Osteocyte (in vitro differentiated cells): ENCODE data around the gene SETD6. TPM values are rescaled to one million over a fixed set of nuclear protein-coding genes. Genes with fewer than 3 reads are reported as not detected.

Source experiments
- DNase-seq: peaks from one replicate; pipeline ENCODE4 v3.0.0; 2021; ENCODE audit warnings: mixed read lengths; ENCODE audit not compliant: unreplicated experiment; ENCODE audit errors: extremely low spot score
- H3K27ac Mint-ChIP-seq: one replicate; pipeline ENCODE4 v1.8.0; 2021; ENCODE audit warnings: mild to moderate bottlenecking, mixed read lengths; ENCODE audit not compliant: unreplicated experiment
- H3K27me3 Mint-ChIP-seq: one replicate; pipeline ENCODE4 v1.8.0; 2021; ENCODE audit warnings: mixed read lengths; ENCODE audit not compliant: unreplicated experiment
- H3K36me3 Mint-ChIP-seq: one replicate; pipeline ENCODE4 v1.8.0; 2021; ENCODE audit warnings: mixed read lengths; ENCODE audit not compliant: unreplicated experiment
- H3K4me1 Mint-ChIP-seq: one replicate; pipeline ENCODE4 v1.8.0; 2021; ENCODE audit warnings: mixed read lengths; ENCODE audit not compliant: unreplicated experiment
- H3K4me3 Mint-ChIP-seq: one replicate; pipeline ENCODE4 v1.8.0; 2021; ENCODE audit warnings: mild to moderate bottlenecking, moderate library complexity, mixed read lengths; ENCODE audit not compliant: unreplicated experiment
- H3K9me3 Mint-ChIP-seq: one replicate; pipeline ENCODE4 v1.8.0; 2021; ENCODE audit warnings: mixed read lengths; ENCODE audit not compliant: unreplicated experiment
- CTCF ChIP-seq: fragments of 200-600 bp; sonication (generic); IDR thresholded peaks from 2 replicates; pipeline ENCODE4 v1.5.0; 2021; ENCODE audit warnings: antibody characterized with exemption, mild to moderate bottlenecking, moderate library complexity
- total RNA-seq: library from RNA; stranded (reverse); gene quantifications from 2 replicates; pipeline ENCODE4 v1.2.1, GENCODE V29; 2021

SETD6 gene
- total RNA-seq, 1 donor from 2014 or later: 19.9 TPM

DNA sequence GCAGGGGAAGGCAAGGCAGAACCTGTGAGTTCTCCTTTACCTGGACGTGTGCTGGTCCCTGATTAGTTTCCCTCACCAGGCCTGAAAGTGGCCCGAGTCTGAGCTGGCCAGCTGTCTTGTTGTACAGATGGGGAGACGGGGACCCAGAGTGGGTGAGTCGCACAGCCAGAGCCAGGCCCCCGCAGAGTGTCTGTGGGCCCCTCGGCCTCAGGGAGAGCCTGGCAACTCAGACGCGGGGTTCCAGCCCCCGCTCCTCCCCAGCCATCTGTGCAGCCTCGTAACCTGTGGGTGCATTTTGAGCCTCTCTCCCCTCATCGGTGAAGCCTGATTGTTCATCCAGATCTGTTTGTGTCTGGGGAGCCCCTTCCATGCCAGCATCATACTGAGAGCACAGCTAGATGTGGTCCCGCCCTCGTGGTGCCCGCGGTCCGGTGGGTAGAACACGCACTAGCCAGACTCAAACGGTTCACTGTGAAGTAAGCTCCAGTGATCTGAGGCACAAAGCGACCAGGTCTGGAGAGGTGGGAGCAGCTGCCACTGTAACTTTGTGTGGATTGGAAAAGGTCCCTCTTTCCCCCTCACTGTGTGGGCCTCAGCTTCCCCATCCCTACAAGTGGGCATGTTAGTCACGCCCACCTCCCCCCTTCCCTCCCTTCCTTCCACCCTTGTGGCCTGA lies 21.4 kb upstream of the SETD6 start:
- Mint-ChIP-seq H3K27me3 (peaks cover 3% of the 10 kb centered on the region), H3K4me1 (peaks cover 10% of the 10 kb centered on the region), H3K27ac (peak overlapping the region; percentile 95), H3K4me3 (no peak overlapping the region), H3K36me3 (no peaks in the 10 kb centered on the region), H3K9me3 (no peaks in the 10 kb centered on the region)
- no peak for DNase-seq
- no peak for TF ChIP-seq CTCF

DNA sequence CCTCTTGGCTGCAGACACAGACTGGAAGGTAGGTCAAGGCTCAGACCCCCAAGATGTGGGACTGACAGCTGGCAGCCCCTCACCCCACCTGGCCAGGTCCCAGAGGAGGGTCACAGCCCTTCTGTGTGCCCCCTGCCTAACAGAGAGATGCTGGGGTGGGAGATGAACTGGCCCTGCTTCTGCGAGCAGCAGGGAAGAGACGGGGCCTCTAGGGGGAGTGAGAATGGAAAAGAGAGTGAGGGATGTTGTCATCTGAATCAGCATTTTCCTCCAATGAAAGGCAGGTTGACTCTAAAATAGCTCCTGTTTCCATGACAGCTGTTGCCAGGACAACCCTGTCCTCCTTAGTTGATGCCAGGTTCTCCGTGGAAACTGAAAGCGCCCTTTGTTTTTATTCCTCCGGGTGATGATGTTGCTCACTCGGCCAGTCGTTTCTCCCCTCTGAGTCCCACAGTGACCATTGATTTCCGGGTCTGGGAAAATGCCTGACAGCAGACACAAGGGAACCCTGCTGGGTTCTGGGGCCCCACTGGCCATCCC lies 20.3 kb upstream of the SETD6 start:
- peak; percentile 67 for TF ChIP-seq CTCF
- peak overlapping the region; percentile 60 for H3K4me3 Mint-ChIP-seq
- peak; percentile 94 for DNase-seq
- no peaks in the 10 kb centered on the region for H3K36me3 Mint-ChIP-seq
- H3K27ac Mint-ChIP-seq: peak overlapping the region; percentile 95
- H3K27me3 Mint-ChIP-seq: no peaks in the 10 kb centered on the region
- H3K4me1 Mint-ChIP-seq: peaks cover 12% of the 10 kb centered on the region
- H3K9me3 Mint-ChIP-seq: no peaks in the 10 kb centered on the region

DNA sequence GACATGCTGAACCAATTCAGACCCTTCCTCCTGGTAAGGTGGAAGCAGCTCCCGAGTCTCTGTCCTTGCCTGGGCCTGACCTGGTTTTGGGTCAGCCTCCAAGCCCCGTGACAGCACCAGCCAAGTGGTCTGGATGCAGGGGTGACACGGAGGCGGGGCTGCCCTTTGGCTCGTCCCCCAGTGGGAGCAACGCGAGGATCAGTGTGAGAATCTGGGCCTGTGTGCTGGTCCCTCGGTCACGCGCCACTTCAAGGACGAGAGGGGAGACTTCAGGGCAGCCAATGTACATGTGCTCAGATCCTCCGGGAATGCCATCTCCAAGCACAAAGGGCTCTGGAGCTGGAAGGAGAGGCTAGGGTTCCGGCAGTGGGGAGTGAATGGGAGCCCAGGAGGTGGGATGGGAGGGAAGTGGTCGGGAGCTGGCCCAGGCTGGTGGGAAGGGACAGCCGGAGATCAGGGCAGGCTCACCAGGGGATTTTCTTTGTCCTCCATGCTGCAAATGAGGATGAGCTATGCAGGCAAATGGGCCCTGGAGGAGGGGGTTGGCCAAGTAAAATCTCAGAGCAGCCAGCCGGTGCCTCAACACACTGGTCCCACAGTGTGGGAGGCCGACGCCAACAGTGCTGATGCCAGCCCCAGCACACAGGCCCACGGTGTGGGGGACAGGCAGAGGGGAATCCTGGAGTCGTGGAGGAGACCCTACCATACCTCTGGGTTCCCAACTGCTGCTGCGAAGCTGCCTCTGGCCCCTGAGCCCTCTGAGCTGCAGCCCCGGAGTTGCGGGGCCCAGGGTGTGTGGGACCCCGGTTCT lies 19.6 kb upstream of the SETD6 start:
- no peak for DNase-seq
- H3K36me3 Mint-ChIP-seq: no peaks in the 10 kb centered on the region
- H3K27ac Mint-ChIP-seq: peak overlapping the region; percentile 95
- peaks cover 15% of the 10 kb centered on the region for H3K4me1 Mint-ChIP-seq
- no peaks in the 10 kb centered on the region for H3K27me3 Mint-ChIP-seq
- H3K4me3 Mint-ChIP-seq: peak overlapping the region; percentile 60
- H3K9me3 Mint-ChIP-seq: no peaks in the 10 kb centered on the region
- no peak for TF ChIP-seq CTCF

DNA sequence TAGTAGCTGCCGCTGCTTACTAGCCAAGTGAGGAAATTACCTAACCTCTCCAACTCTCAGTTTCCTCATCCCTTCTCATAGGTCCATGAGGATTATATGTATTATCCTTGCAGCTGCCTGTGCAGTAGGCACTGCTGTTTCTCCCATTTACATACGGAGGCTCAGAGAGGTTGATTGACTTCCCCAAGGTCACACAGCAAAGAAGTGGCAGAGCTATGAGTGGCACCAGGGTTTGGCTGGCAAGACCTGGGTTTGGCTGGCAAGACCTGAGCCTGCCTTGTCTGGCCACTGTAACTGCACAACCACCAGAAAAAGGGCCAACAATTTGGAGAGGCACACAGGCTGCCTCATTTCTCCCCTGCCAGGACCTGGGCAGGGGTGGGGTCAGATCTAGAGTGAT lies 17.8 kb upstream of the SETD6 start:
- Mint-ChIP-seq H3K4me3 (no peak overlapping the region), H3K36me3 (no peaks in the 10 kb centered on the region), H3K4me1 (peaks cover 19% of the 10 kb centered on the region), H3K9me3 (no peaks in the 10 kb centered on the region), H3K27me3 (no peaks in the 10 kb centered on the region), H3K27ac (no peak overlapping the region)
- TF ChIP-seq CTCF: no peak
- DNase-seq: no peak

- Mint-ChIP-seq H3K27me3 (no peaks in the 10 kb centered on the region), H3K27ac (no peak overlapping the region), H3K36me3 (no peaks in the 10 kb centered on the region), H3K4me1 (peaks cover 19% of the 10 kb centered on the region), H3K4me3 (no peak overlapping the region), H3K9me3 (no peaks in the 10 kb centered on the region)
- TF ChIP-seq CTCF: no peak
- no peak for DNase-seq
Observed at GRCh38 chr16:58497935-58498334, 17.4 kb upstream of the SETD6 start.
